ENCODE measurements around the gene FOXP1. TPM values are rescaled to one million over a fixed set of nuclear protein-coding genes. Genes with fewer than 3 reads are reported as not detected.

FOXP1 gene
- total and polyA plus RNA-seq, 9 of the 15 experiments (the other 6 are each of a cell fraction or from before 2014, with no cell fraction given) = 7.7 to 34.5 (median 13.7) TPM

DNA sequence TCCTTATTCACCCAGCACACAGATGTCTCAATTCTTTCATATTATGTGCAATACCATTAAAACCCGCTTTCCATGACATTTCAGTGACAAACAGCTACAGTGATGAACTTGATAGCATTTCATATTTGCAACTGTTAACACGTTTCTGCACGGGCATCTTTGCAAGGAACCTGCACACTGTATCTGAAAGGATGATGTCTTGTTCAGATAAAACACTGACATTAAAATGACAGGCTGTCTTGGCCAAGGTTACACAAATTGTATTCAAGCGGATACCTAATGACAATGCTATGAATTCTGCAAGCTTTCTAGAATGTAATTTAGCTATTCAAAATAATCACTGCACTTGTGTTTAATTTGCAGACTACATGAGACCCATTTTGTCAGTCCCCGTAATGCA is 529.2 kb downstream of the FOXP1 start:
- POLR2A ChIA-PET = no interaction called here
- in situ Hi-C loops (cut with MboI) (no loop called here), intact Hi-C loops (cut with micrococcal nuclease) (no loop called here)
- CTCF ChIA-PET (ENCODE audit: low intra/inter-chr PET ratio) = no interaction called here
- DNase-seq (ENCODE audit: extremely low read depth in 1 of 4, low spot score in 3 of 4) (no peak), FAIRE-seq (no peak), ATAC-seq (no peak)
- no peak overlapping the region for H3K4me3 ChIP-seq
- TF ChIP-seq, protein P1, sequence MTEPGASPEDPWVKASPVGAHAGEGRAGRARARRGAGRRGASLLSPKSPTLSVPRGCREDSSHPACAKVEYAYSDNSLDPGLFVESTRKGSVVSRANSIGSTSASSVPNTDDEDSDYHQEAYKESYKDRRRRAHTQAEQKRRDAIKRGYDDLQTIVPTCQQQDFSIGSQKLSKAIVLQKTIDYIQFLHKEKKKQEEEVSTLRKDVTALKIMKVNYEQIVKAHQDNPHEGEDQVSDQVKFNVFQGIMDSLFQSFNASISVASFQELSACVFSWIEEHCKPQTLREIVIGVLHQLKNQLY (CRISPR knock-in tag; conservative IDR thresholded peaks at IDR 0.05) = no peak
- TF ChIP-seq, protein P2, sequence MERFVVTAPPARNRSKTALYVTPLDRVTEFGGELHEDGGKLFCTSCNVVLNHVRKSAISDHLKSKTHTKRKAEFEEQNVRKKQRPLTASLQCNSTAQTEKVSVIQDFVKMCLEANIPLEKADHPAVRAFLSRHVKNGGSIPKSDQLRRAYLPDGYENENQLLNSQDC (CRISPR knock-in tag; IDR thresholded peaks at IDR 0.05) = no peak
- TF ChIP-seq ZNF212 (CRISPR knock-in tag; IDR thresholded peaks at IDR 0.05) (no peak), FOXK1 (CRISPR knock-in tag; IDR thresholded peaks at IDR 0.05; ENCODE audit: borderline replicate concordance) (no peak), STAT5B (CRISPR knock-in tag; IDR thresholded peaks at IDR 0.05) (no peak), FOXP1 (CRISPR knock-in tag; IDR thresholded peaks at IDR 0.05) (no peak), POLR2AphosphoS2 (IDR thresholded peaks at IDR 0.05; ENCODE audit: low read length) (no peak), MEF2D (tag; conservative IDR thresholded peaks at IDR 0.05; ENCODE audit: low read depth) (no peak), BRCA1 (IDR thresholded peaks at IDR 0.05) (no peak), BRCA1 (CRISPR knock-in tag; IDR thresholded peaks at IDR 0.05) (no peak), HDAC8 (tag; IDR thresholded peaks at IDR 0.05) (no peak), ZNF263 (CRISPR knock-in tag; IDR thresholded peaks at IDR 0.05; ENCODE audit: borderline replicate concordance) (no peak), PURB (CRISPR knock-in tag; IDR thresholded peaks at IDR 0.05; ENCODE audit: low read depth) (no peak), ETV6 (IDR thresholded peaks at IDR 0.05; ENCODE audit: borderline replicate concordance in 1 of 2, low read depth in 2 of 2, low read length in 1 of 2) (no peak), ETV6 (CRISPR knock-in tag; IDR thresholded peaks at IDR 0.05; ENCODE audit: borderline replicate concordance) (no peak), ZNF282 (CRISPR knock-in tag; IDR thresholded peaks at IDR 0.05) (no peak), XRCC3 (IDR thresholded peaks at IDR 0.05) (no peak), DIDO1 (tag; IDR thresholded peaks at IDR 0.05; ENCODE audit: low read depth) (no peak), GTF2A2 (tag; IDR thresholded peaks at IDR 0.05) (no peak)
- TF ChIP-seq, protein P3, sequence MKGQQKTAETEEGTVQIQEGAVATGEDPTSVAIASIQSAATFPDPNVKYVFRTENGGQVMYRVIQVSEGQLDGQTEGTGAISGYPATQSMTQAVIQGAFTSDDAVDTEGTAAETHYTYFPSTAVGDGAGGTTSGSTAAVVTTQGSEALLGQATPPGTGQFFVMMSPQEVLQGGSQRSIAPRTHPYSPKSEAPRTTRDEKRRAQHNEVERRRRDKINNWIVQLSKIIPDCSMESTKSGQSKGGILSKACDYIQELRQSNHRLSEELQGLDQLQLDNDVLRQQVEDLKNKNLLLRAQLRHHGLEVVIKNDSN (CRISPR knock-in tag; IDR thresholded peaks at IDR 0.05) = no peak
- TF ChIP-seq, protein P4, sequence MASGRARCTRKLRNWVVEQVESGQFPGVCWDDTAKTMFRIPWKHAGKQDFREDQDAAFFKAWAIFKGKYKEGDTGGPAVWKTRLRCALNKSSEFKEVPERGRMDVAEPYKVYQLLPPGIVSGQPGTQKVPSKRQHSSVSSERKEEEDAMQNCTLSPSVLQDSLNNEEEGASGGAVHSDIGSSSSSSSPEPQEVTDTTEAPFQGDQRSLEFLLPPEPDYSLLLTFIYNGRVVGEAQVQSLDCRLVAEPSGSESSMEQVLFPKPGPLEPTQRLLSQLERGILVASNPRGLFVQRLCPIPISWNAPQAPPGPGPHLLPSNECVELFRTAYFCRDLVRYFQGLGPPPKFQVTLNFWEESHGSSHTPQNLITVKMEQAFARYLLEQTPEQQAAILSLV (tag; IDR thresholded peaks at IDR 0.05) = no peak
- TF ChIP-seq, protein P5, sequence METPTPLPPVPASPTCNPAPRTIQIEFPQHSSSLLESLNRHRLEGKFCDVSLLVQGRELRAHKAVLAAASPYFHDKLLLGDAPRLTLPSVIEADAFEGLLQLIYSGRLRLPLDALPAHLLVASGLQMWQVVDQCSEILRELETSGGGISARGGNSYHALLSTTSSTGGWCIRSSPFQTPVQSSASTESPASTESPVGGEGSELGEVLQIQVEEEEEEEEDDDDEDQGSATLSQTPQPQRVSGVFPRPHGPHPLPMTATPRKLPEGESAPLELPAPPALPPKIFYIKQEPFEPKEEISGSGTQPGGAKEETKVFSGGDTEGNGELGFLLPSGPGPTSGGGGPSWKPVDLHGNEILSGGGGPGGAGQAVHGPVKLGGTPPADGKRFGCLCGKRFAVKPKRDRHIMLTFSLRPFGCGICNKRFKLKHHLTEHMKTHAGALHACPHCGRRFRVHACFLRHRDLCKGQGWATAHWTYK (CRISPR knock-in tag; IDR thresholded peaks at IDR 0.05) = no peak
- no TSS peak for BruUV-seq (replicated peaks)
- 66% methylated on average over 5 of the region's 5 CpGs for WGBS (ENCODE audit: insufficient coverage, low coverage, missing lambda C conversion rate)
- no peak overlapping the region for H3K4me2 ChIP-seq (ENCODE audit: insufficient read depth, low read length)
- peaks cover 23% of the 10 kb centered on the region for H3K79me2 ChIP-seq (ENCODE audit: control insufficient read depth, insufficient read depth, low read length)
- peaks cover 43% of the 10 kb centered on the region for H3K36me3 ChIP-seq (ENCODE audit: control insufficient read depth, insufficient read depth, low read length)
- no peak overlapping the region for H3K27ac ChIP-seq (ENCODE audit: extremely low read depth, low read depth, low read length)
- H3K27me3 ChIP-seq (ENCODE audit: control insufficient read depth in 2 of 2, insufficient read depth in 2 of 2, low read length in 2 of 2) = no peaks in the 10 kb centered on the region
- no peak overlapping the region for H2AFZ ChIP-seq (ENCODE audit: low read depth, low read length)
- no peak overlapping the region for H3K9ac ChIP-seq (ENCODE audit: insufficient read depth in 1 of 2, low read depth in 2 of 2, low read length in 2 of 2)
- H3K9me3 ChIP-seq (replicated peaks; ENCODE audit: control insufficient read depth, insufficient read depth, low read depth, low read length) = no peaks in the 10 kb centered on the region
- H3K4me1 ChIP-seq (replicated peaks in 1 of 2; ENCODE audit: control insufficient read depth in 2 of 2, insufficient read depth in 2 of 2, low read length in 2 of 2) = peaks cover 0 to 13% of the 10 kb centered on the region in 2 experiments; a peak in 3 of 5 replicates
- no peaks in the 10 kb centered on the region for H4K20me1 ChIP-seq (replicated peaks; ENCODE audit: control insufficient read depth, insufficient read depth, low read length)
- no peaks in the 10 kb centered on the region for H3K9me1 ChIP-seq (ENCODE audit: control insufficient read depth, insufficient read depth, low read length)
